Activated B cell treated with CpG ODN at 0.5 μM for 24 hours (primary cell): ENCODE measurements around the gene GFY. TPM values are rescaled to one million over a fixed set of nuclear protein-coding genes. Genes with fewer than 3 reads are reported as not detected.

Experiments
- ATAC-seq: fragments of 200-7000 bp; cut with Tn5 transposase; one replicate; pipeline ENCODE4 v1.10.0; 2021; ENCODE audit warnings: low read depth, mild to moderate bottlenecking, moderate library complexity
- CTCF ChIA-PET: fragments of 350-600 bp; sonication (Branson Sonifier 250); formaldehyde crosslinking; loops from one replicate; lab custom pipeline; 2021; ENCODE audit warnings: antibody characterized with exemption; lab: Charles Lee
- POLR2A ChIA-PET: fragments of 350-600 bp; sonication (Branson Sonifier 250); formaldehyde crosslinking; loops from one replicate; lab custom pipeline; 2021; ENCODE audit warnings: antibody characterized with exemption; lab: Charles Lee
- DNase-seq: peaks from one replicate; pipeline ENCODE4 v3.0.0; 2022
- H3K27ac Mint-ChIP-seq: one replicate; pipeline ENCODE4 v1.8.0; 2020; ENCODE audit warnings: mixed read lengths
- H3K27me3 Mint-ChIP-seq: one replicate; pipeline ENCODE4 v1.8.0; 2021; ENCODE audit warnings: mixed read lengths
- H3K36me3 Mint-ChIP-seq: one replicate; pipeline ENCODE4 v1.8.0; 2021; ENCODE audit warnings: low read depth, mixed read lengths
- H3K4me1 Mint-ChIP-seq: one replicate; pipeline ENCODE4 v1.8.0; 2021; ENCODE audit warnings: mixed read lengths
- H3K4me3 Mint-ChIP-seq: one replicate; pipeline ENCODE4 v1.8.0; 2020; ENCODE audit warnings: mild to moderate bottlenecking, mixed read lengths
- H3K9me3 Mint-ChIP-seq: one replicate; pipeline ENCODE4 v1.8.0; 2020; ENCODE audit warnings: mixed read lengths
- intact Hi-C: fragments of 100-400 bp; cut with micrococcal nuclease; formaldehyde crosslinking; loops from one replicate; pipeline ENCODE4 v1.15.1; 2024
- total RNA-seq: library from RNA; stranded (reverse); gene quantifications from 2 replicates; pipeline ENCODE4 v1.2.3, GENCODE V29; 2022
- TF ChIP-seq, protein P1 (sequence below): fragments of 200-600 bp; IDR thresholded peaks from one replicate; pipeline ENCODE4 v1.8.0; 2022; ENCODE audit warnings: antibody characterized with exemption, mild to moderate bottlenecking

GFY gene
- total RNA-seq, 1 donor from 2014 or later: not detected

DNA sequence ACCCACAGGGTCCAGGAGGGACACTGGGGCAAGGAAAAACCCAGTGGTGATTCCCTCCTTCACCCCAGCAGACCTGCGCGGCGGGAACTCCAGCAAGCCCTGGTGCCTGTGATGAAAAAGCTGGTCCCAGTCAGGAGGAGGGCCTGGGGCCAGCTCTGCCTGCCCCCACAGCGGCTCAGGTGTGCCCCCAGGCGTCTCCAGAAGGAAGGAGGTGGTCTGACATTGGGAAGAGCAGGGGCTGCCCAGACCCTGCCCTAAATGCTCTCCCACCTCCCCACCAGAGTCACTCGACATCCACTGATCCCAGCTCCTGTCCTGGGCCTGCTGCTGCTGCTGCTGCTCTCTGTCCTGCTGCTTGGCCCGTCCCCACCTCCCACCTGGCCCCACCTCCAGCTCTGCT, 8.1 kb upstream of the GFY start:
- TF ChIP-seq, protein P1, sequence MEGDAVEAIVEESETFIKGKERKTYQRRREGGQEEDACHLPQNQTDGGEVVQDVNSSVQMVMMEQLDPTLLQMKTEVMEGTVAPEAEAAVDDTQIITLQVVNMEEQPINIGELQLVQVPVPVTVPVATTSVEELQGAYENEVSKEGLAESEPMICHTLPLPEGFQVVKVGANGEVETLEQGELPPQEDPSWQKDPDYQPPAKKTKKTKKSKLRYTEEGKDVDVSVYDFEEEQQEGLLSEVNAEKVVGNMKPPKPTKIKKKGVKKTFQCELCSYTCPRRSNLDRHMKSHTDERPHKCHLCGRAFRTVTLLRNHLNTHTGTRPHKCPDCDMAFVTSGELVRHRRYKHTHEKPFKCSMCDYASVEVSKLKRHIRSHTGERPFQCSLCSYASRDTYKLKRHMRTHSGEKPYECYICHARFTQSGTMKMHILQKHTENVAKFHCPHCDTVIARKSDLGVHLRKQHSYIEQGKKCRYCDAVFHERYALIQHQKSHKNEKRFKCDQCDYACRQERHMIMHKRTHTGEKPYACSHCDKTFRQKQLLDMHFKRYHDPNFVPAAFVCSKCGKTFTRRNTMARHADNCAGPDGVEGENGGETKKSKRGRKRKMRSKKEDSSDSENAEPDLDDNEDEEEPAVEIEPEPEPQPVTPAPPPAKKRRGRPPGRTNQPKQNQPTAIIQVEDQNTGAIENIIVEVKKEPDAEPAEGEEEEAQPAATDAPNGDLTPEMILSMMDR: no peak
- ChIA-PET CTCF (interaction anchor here (1.9 kb wide), 1 partner anchor 25 kb away, joined by 5 read pairs; no protein-coding TSS in a partner anchor), POLR2A (interaction anchor here (1.2 kb wide), 1 partner anchor 14 kb away, joined by 5 read pairs; no protein-coding TSS in a partner anchor)
- Mint-ChIP-seq H3K27me3 (peaks cover 44% of the 10 kb centered on the region), H3K36me3 (no peaks in the 10 kb centered on the region), H3K4me1 (peaks cover 38% of the 10 kb centered on the region), H3K9me3 (no peaks in the 10 kb centered on the region), H3K4me3 (no peak overlapping the region), H3K27ac (no peak overlapping the region)
- intact Hi-C loops: no loop called here
- DNase-seq (no peak), ATAC-seq (no peak)

DNA sequence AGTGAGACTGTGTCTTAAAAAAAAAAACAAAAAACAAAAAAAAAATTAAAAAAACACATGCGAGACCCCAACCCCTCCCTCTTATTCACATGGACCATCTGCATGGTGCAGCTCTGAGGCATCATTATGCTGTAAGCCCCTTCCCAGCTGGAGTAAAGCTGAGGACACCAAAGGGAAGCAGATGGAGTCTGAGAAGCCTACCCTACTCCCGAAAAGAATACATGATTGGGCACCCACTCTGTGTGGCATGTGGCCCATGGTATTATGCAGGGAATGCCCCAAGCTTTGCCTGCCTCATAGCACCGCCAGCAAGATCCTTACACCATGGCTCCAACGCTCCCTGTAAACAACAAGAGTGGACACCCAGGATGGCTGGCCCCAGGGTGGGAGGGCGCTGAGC, 6.7 kb upstream of the GFY start:
- TF ChIP-seq, protein P1: no peak
- no peak overlapping the region for H3K4me3 Mint-ChIP-seq
- no peak for DNase-seq
- H3K4me1 Mint-ChIP-seq: peaks cover 45% of the 10 kb centered on the region
- intact Hi-C loops: no loop called here
- H3K9me3 Mint-ChIP-seq: no peaks in the 10 kb centered on the region
- ChIA-PET POLR2A (interaction anchor here (0.9 kb wide), 1 partner anchor 8 kb away, joined by 3 read pairs; no protein-coding TSS in a partner anchor), CTCF (no interaction called here)
- H3K36me3 Mint-ChIP-seq: no peaks in the 10 kb centered on the region
- ATAC-seq: no peak
- no peak overlapping the region for H3K27ac Mint-ChIP-seq
- H3K27me3 Mint-ChIP-seq: peaks cover 51% of the 10 kb centered on the region

DNA sequence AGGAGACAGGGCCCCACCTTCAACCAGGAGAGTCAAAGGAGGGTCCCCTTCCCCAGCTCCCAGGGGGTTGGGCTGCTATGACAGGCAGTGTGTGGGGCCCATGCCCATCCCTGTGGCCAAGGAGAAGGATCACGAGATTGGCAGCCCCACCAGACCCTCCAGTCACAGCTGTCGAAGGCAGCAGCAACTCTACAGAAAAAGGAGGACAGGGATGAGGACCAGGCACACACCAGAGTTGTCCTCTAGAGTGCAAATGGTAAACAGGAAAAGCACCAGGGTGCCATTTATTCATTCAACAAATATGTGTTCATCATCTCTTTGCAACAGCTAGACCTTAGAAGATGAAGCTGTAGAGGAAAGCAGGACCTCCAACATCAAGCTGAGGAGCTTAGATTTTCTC, 6.0 kb upstream of the GFY start:
- H3K36me3 Mint-ChIP-seq: no peaks in the 10 kb centered on the region
- intact Hi-C loops: no loop called here
- peaks cover 57% of the 10 kb centered on the region for H3K27me3 Mint-ChIP-seq
- peaks cover 47% of the 10 kb centered on the region for H3K4me1 Mint-ChIP-seq
- POLR2A ChIA-PET: interaction anchor here (0.9 kb wide), 1 partner anchor 9 kb away, joined by 3 read pairs; no protein-coding TSS in a partner anchor
- TF ChIP-seq, protein P1: no peak
- H3K4me3 Mint-ChIP-seq: no peak overlapping the region
- no peak overlapping the region for H3K27ac Mint-ChIP-seq
- CTCF ChIA-PET: no interaction called here
- DNase-seq (no peak), ATAC-seq (no peak)
- H3K9me3 Mint-ChIP-seq: no peaks in the 10 kb centered on the region

DNA sequence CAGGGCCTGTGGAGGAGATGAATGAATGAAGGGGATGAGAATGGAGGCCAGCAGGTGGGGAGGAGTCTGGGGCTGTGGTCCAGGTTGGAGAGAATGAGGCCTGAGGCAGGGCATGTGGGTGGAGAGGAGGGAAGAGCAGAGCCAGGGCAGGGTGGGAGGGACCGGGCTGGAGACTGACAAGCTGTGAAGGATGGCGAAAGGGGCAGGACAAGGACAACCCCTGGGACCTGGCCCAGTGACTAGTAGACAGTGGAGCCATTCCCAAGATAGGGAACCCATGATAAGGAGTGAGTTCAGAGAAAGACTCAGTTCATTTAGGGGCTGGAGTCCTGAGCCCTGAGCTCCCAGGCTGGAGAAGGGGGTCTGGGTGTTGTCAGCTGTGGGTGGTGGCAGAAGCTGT, 5.0 kb upstream of the GFY start:
- Mint-ChIP-seq H3K27ac (no peak overlapping the region), H3K4me3 (no peak overlapping the region), H3K36me3 (no peaks in the 10 kb centered on the region), H3K4me1 (peaks cover 42% of the 10 kb centered on the region), H3K9me3 (no peaks in the 10 kb centered on the region), H3K27me3 (peaks cover 64% of the 10 kb centered on the region)
- TF ChIP-seq, protein P1: no peak
- intact Hi-C loops: no loop called here
- ATAC-seq: no peak
- POLR2A ChIA-PET: interaction anchor here (1.0 to 1.1 kb wide), 3 partner anchors 11 to 108 kb away, joined by 3 to 5 read pairs (median 4); partner anchors contain the start of gene RCN3
- no peak for DNase-seq
- CTCF ChIA-PET: no interaction called here

DNA sequence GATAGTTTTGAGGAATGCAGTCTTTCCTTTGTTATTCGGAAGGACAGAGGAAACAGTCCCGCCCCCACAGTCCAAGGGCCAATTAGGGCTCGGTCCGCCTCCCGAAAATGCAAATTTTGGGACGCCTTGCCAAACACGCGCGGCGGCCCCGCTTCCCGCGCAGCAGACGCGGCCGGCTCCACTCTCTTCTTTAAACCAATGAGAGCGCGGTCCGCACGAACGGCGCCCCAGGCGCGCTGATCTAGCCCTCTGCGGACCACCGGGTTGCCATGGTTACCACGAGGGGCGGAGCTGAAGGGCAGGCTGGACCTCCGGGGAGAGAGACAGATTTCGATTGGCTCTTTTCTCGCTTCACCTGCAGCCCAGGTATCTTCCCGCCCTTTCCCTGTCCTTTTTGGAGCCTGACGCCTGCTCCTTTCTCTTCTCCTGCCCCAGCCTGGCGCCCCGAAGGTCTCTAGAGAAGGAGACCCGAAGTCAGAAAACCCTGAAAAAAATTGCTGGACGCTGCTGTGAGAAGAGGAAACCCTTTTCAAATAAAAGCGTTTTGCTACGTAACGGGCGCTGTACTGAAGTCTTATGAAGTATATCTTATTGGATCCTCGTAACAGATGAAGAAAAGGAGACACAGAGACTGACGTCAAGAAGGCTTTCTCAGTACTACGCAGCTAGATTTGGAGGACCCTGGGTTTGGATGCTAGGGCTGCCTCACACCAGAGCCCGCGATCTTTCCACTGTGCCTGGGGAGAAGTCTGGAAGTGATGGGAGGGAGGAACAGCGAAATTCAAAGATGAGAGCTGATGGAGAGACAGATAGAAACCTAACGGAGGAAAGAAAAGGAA, 3.9 kb upstream of the GFY start:
- ATAC-seq (peak; percentile 38), DNase-seq (no peak)
- intact Hi-C loops: no loop called here
- Mint-ChIP-seq H3K4me1 (peaks cover 46% of the 10 kb centered on the region), H3K27me3 (peaks cover 75% of the 10 kb centered on the region), H3K36me3 (no peaks in the 10 kb centered on the region), H3K4me3 (peak overlapping the region; percentile 33), H3K27ac (no peak overlapping the region), H3K9me3 (no peaks in the 10 kb centered on the region)
- TF ChIP-seq, protein P1: no peak
- CTCF ChIA-PET: no interaction called here
- POLR2A ChIA-PET: interaction anchor here (0.8 to 1.0 kb wide), 2 partner anchors 30 to 106 kb away, joined by 3 read pairs; partner anchors contain the start of genes PIH1D1 and RCN3
